H1 (cell line): ENCODE measurements around the gene NUDT1. TPM values are rescaled to one million over a fixed set of nuclear protein-coding genes. Genes with fewer than 3 reads are reported as not detected.
A peak's percentile ranks its signal among the peaks of the same experiment; 100 is the strongest.

ENCODE experiments used
- ATF3 ChIP-seq: IDR thresholded peaks from 2 replicates; pipeline ENCODE4 v1.6.1; 2011; ENCODE audit warnings: low read depth, mild to moderate bottlenecking, low read length; ENCODE audit not compliant: insufficient read depth
- CHD7 ChIP-seq: fragments of 300-600 bp; sonication (generic); IDR thresholded peaks from 2 replicates; pipeline ENCODE4 v1.7.1; 2012; ENCODE audit warnings: low read length, moderate library complexity, mild to moderate bottlenecking, inconsistent platforms; ENCODE audit not compliant: insufficient replicate concordance
- CREB1 ChIP-seq: IDR thresholded peaks from 2 replicates; pipeline ENCODE4 v1.6.1; 2012; ENCODE audit warnings: inconsistent platforms
- HDAC2 ChIP-seq, 2 experiments: fragments of 300-600 bp in 1 of 2; sonication (generic) in 1 of 2; IDR thresholded peaks; 2 replicates each; pipeline ENCODE4 v1.6.1; 2011 to 2012; ENCODE audit warnings: low read depth in 2 of 2, low read length in 2 of 2, mild to moderate bottlenecking in 2 of 2, moderate library complexity in 2 of 2, borderline replicate concordance in 1 of 2, inconsistent platforms in 1 of 2
- PHF8 ChIP-seq: fragments of 200-600 bp; sonication (generic); conservative IDR thresholded peaks from 2 replicates; pipeline ENCODE4 v1.7.1; 2012; ENCODE audit warnings: low read depth, mild to moderate bottlenecking, inconsistent platforms, low read length, moderate library complexity
- USF2 ChIP-seq: IDR thresholded peaks from 2 replicates; pipeline ENCODE4 v1.6.1; 2011; ENCODE audit warnings: low read length, improper control_type of control experiment
- YY1 ChIP-seq: IDR thresholded peaks from 2 replicates; pipeline ENCODE4 v1.6.1; 2011; ENCODE audit warnings: low read depth, mild to moderate bottlenecking, low read length
- polyA plus RNA-seq, 7 experiments: library from polyadenylated mRNA; depleted of rRNA in 3 of 7; stranded (reverse) in 5 of 7; unstranded in 2 of 7; fragments of >200 nt in 5 of 7; fragments of 200-250 nt in 2 of 7; gene quantifications; 1 replicate in 5 of 7; 2 replicates in 1 of 7; 4 replicates in 1 of 7; pipeline versions ENCODE4 v1.2.1 to v1.2.3, GENCODE V29; 2011 to 2013; ENCODE audit warnings: missing spikeins in 2 of 7, mixed read lengths in 2 of 7
- total RNA-seq: library from RNA; stranded (reverse); fragmentation: NEBNext Ultra II Directional; extraction: Animal tissue kit (Norgen Biotek cat#: 25700); gene quantifications from 2 replicates; pipeline ENCODE4 v1.2.1, GENCODE V29; 2021

Gene NUDT1
- total and polyA plus RNA-seq, 2 of the 8 experiments (the other 6 are each of a cell fraction or from before 2014, with no cell fraction given): 76.1 to 89.5 TPM

GRCh38 chr7:2241580-2242540 is at the start of gene NUDT1, which contains the start of gene MRM2 (continued):
- TF ChIP-seq CHD7 (no peak), USF2 (no peak), HDAC2 (IDR thresholded peaks at IDR 0.05; ENCODE audit: borderline replicate concordance in 1 of 2, low read depth in 2 of 2, low read length in 2 of 2) (peak in 1 of 2 experiments; percentile 21; a peak in 1 of 4 replicates), YY1 (peak; percentile 90), CREB1 (no peak), ATF3 (no peak), PHF8 (peak; percentile 98)
